HS-5 (cell line): ENCODE measurements around the gene HS6ST3.
"Not testable (repeated sequence)": the region's sequence is repeated elsewhere in the genome, so short reads cannot be mapped to it uniquely, and the experiment has no call there.

Source experiments
- DNase-seq: peaks from one replicate; pipeline ENCODE4 v3.0.0-alpha.2; 2012; ENCODE audit warnings: low read depth

The HS6ST3 gene

GRCh38 chr13:96091164-96092117 is 1.5 kb downstream of the HS6ST3 start:
- DNase-seq: no peak

- DNase-seq: no peak
Measured at GRCh38 chr13:96093296-96094006, 3.5 kb downstream of the HS6ST3 start.

GRCh38 chr13:96100457-96101220 is 10.7 kb downstream of the HS6ST3 start:
- DNase-seq: no peak

- no peak for DNase-seq
Measured at GRCh38 chr13:96104516-96104915, 14.6 kb downstream of the HS6ST3 start.

- not testable (repeated sequence) for DNase-seq
Measured at GRCh38 chr13:96108072-96108471, 18.2 kb downstream of the HS6ST3 start.

GRCh38 chr13:96109125-96109524 is 19.2 kb downstream of the HS6ST3 start:
- no peak for DNase-seq

GRCh38 chr13:96112936-96113335 is 23.0 kb downstream of the HS6ST3 start:
- no peak for DNase-seq

- DNase-seq: not testable (repeated sequence)
Measured at GRCh38 chr13:96115368-96115767, 25.5 kb downstream of the HS6ST3 start.

- no peak for DNase-seq
Measured at GRCh38 chr13:96119921-96120320, 30.0 kb downstream of the HS6ST3 start.

- no peak for DNase-seq
Measured at GRCh38 chr13:96130818-96131340, 41.0 kb downstream of the HS6ST3 start.

- DNase-seq: no peak
Measured at GRCh38 chr13:96141032-96141431, 51.1 kb downstream of the HS6ST3 start.

- DNase-seq: no peak
Measured at GRCh38 chr13:96159725-96160124, 69.8 kb downstream of the HS6ST3 start.

GRCh38 chr13:96161141-96161540 is 71.2 kb downstream of the HS6ST3 start:
- no peak for DNase-seq

- no peak for DNase-seq
Measured at GRCh38 chr13:96165840-96166239, 75.9 kb downstream of the HS6ST3 start.

GRCh38 chr13:96172066-96172465 is 82.2 kb downstream of the HS6ST3 start:
- DNase-seq: no peak

GRCh38 chr13:96178759-96179158 is 88.9 kb downstream of the HS6ST3 start:
- DNase-seq: no peak

- no peak for DNase-seq
Measured at GRCh38 chr13:96179309-96179708, 89.4 kb downstream of the HS6ST3 start.

- no peak for DNase-seq
Measured at GRCh38 chr13:96181911-96182310, 92.0 kb downstream of the HS6ST3 start.

GRCh38 chr13:96185818-96186217 is 95.9 kb downstream of the HS6ST3 start:
- no peak for DNase-seq

GRCh38 chr13:96191367-96191766 is 101.5 kb downstream of the HS6ST3 start:
- DNase-seq: no peak

- no peak for DNase-seq
Measured at GRCh38 chr13:96193728-96194310, 103.9 kb downstream of the HS6ST3 start.

- no peak for DNase-seq
Measured at GRCh38 chr13:96198038-96198437, 108.1 kb downstream of the HS6ST3 start.
